GM10847 (cell line): ENCODE measurements around the gene HOXA3.

ENCODE experiments used
- POLR2A ChIP-seq: IDR thresholded peaks from 2 replicates; pipeline ENCODE4 v1.6.1; 2011; ENCODE audit not compliant: insufficient read length; ENCODE audit errors: extremely low read depth

The HOXA3 gene

DNA sequence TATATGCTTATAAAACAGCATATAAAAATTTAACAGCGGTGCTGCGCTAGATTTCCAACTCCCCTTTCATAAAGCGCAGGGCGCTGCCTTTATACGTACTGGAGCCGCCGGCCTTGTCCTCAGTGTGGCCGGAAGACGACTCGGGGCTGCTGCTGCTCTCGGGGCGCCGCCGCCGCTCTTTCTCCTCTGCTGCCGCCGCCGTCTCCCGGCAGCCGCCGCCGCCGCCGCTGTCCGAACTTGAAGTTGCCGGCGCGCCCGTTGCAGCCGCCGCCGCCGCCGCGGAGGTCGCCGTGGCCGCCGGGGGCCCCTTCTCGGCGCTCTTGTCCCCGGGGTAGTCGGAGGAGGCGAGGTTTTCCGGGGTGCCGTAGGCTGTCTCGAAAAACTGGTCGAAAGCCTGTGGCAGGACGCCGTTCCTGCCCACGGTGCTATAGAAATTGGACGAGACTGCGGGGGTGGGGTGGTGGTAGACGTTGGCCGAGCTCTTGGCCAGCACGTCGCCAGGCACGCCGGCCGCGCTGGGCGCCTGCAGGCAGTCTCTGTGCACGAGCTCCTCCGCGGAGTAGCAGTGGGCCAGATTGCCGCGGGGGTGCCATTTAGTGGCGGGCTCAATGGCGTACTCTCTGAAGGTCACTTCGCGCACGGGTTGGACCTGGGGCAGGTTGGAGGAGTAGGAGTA is 32.1 kb upstream of the HOXA3 start:
- TF ChIP-seq POLR2A: no peak

DNA sequence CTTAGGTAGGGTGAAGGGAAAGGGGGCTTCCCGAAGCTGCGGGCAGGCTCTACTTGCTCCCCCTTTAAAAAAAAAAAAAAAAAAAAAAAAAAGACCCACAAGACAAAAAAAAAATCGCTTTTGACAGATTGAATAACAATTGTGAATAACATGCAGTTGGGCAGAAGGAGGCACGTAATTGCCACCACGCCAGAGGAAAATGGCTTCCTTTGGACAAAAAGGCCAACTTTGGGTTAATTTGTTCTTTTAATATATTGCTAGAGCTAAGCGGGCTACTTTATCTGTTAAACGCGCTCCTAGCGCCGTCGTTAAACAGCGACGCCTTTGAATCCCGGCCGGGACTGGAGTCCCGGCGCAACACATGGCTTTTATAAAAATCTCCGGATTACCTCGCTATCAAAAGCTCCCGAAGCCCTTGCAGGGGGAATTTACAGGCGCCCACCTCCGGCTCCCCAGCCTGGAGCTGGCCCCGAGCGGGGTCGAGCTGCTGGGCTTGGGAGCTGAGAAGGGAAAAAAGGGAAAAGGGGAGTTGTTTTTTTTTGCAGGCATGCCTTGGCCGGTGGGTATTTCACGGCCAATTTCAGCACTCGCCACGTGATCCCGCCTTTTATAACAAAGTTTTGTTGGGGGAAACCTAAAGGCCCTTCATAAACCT is 31.4 kb upstream of the HOXA3 start:
- no peak for TF ChIP-seq POLR2A

DNA sequence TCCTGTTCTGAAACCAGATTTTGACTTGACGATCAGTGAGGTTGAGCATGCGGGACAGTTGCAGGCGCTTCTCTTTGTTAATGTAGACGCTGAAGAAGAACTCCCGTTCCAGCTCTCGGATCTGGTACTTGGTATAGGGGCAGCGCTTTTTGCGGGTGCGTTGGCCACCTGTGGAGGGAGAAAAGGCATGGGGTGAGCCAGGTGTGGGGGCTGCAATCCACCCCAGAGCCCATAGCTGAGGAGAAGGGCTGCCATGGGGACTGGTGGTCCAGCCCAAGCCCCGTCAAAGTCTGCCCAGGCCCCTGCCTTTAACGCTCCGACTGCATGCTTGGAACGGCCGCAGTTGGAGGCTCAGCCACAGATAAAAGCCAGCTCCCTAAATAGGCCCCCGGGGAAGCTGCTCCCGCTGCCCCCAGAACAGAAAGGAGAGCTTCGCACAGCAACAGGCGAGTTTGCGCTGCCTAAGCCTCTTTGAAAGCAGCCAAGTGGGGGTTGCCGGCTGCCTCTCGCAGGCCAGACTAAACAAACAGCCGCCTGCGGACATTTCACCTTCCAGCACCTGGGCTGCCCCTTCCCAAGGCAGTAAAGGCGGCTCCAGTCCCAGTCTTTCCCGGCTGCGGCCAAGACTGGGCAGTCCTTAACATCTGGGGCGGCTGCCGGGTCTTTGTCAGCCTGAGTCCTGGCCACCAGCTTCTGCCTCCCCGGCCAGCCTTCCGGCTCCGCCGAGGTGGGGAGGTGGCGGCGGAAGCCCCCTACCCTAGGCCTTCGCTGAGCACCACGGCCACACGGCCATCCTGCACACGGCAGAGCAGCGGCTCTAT is 30.7 kb upstream of the HOXA3 start:
- TF ChIP-seq POLR2A: no peak

DNA sequence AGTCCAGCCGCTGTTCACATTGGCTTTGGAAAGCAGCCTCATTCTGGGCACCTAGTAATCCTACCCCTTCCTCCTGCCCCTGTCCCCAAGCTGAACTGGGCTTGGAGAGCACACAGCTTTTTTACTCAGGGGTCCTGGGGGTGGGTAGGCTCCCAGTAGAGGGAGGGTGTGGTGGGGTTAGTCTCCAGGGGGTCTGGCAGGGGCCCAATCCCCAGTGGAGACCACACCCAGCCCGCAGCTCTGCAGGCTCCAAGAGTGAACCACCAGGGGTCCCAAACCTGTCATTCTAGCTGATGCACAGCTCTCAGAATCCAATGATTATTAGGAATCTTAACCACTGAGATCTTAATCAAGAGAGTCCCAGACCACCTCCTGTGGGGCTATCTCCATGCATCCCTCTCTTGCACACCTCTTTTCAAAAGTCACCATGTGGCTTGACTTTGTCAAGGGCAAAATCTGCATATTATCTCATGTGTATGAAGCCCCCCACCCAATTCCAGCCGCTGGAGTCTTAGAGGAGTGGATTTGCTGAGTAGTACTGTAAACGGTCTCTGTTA is 30.0 kb upstream of the HOXA3 start:
- no peak for TF ChIP-seq POLR2A

DNA sequence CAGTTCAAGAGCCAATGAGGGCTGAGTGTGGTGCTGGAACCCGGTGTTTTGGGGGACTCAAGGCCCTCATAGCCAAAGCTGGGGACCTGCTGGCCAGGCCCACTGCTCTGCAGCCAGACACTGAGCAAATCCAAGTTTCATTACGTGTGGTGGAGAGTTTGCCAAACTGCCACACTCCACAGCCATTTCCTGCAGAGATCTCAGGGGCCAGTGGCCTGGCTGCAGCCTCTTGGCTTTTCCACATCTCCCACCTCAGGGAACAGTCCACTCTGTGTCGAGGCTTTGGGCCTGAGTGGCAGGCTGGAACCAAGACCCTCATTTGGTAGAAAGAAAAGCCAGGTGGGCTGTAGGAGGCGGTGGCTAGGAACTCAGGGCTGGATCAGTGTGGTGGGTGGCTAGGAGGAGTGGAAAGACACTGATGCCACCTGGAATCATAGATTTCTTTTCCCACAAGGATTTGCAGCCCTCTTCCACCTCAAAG is 29.5 kb upstream of the HOXA3 start:
- no peak for TF ChIP-seq POLR2A

DNA sequence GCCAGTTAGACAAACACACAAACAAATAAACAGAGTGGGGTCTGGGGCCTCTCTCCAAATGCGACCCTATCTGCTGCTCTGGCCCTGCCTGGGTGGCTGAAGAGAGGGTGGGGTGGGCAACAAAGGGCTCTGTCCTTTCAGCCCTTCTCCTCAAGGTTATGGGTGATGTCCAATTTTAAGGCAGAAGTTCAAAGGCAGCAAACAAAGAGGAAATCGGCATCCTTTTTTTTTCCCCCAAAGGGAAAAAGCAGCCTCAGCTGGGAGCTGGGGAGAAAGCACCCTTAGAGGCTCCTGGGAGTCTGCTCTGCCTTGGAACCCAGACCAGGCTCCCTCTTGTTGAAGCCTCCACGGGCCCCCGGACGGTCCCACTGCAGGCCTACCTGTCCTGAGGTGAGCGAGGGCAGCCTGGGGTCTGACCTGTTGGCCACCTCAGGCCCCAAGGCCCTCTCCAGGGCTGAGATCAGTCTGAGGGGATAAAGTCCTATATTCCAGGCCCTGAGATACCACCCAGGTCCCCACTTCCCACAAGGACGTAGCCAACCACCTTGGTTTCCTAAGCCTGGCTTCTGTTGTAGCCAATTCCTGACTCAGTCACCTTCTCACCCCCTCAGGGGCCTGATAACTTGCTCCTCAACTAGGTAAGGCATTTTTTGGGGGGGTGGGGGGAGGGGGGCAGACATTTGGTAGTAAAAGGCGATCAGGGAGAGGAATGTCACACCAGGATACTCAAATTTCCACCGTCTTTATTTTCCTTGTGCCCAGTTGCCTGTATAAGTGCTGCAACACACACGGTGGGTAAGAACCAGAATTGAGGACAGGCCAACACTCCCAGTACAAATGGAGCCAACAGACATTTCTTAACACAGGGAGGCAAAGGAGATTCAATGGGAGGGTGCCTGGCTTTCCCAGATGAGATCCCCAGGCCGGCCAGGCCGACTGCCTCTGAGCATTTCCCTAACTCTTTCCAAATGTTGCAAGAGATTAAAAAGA is 28.3 kb upstream of the HOXA3 start:
- TF ChIP-seq POLR2A: no peak

DNA sequence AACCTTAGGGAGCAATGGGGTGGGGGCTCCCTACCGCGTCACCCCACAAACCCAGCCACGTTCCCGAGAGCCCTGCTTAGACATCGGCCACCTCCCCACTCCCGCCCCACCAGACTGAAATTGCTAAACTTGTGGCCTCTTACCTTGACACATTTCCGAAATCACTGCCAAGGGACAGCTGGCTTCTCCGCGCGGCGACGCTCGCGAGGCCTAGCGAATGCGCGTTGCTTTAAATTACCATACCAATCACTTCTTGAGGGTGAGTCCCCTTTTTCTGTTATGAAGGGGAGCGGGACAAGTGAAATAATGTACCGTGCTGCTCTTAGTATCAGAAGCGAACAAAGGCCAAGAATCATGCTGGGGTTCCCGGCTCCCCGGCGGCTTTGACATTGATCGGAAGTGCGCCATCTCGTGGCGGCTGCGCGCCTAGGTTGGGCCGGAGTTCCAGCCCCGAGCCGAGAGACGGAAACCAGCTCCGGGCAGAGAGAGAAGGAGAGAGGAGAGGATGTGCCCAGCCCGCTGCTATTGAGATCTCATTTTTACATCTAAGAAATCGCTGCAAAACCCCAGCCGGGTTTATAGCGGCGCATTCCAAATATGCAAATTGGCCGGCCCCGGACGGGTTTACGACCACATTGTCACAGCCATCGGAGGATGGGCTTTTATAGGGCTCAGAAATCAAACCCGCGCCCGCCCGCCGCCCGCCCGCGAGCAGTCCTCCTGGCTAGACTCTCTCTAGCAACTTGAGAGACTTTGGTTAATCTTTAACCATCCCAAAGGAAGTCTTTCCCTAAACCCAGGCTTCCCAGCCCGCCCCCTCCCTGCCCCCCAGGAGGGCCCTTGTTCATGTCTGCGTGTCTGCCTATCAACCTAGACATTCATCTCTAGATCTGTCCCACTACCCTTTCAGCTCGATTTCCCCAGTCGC is 27.4 kb upstream of the HOXA3 start:
- no peak for TF ChIP-seq POLR2A

DNA sequence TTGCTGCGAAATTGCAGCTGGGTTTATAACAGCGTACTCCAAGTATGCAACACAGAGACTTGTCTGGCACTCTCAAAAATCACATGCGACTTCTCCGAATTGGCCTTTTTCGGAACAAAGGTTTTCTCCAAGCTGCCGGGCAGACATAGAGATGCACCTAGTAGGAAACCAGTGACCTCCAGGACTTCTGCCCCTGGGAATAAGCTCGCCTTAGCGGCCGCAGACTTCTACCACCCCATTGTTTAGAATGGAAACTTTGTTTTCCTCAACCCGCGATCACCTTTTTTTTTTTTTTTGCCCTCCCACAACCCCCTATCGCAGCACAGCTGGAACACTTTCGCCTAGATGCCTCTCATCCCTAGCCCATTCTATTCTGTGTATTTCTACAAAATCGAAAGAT is 26.6 kb upstream of the HOXA3 start:
- no peak for TF ChIP-seq POLR2A

DNA sequence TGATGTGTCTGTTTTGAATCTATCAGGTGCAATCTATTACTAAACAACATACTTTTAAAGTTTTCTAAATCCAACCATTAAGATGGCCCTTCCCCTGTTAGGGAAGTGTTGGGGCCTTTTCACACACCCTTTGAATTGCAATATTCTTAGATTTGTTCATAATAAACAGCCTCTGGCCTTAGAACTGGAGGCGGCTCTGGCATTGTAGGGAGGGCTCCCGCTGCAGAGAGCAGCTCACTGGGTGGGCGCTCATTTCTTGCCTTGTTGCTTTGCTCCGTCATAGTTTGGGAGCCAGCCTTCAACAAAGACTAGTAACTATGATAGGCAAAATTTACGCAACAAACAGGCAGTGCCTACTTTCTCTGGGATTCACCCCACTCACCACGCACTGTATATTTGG is 26.0 kb upstream of the HOXA3 start:
- TF ChIP-seq POLR2A: no peak

DNA sequence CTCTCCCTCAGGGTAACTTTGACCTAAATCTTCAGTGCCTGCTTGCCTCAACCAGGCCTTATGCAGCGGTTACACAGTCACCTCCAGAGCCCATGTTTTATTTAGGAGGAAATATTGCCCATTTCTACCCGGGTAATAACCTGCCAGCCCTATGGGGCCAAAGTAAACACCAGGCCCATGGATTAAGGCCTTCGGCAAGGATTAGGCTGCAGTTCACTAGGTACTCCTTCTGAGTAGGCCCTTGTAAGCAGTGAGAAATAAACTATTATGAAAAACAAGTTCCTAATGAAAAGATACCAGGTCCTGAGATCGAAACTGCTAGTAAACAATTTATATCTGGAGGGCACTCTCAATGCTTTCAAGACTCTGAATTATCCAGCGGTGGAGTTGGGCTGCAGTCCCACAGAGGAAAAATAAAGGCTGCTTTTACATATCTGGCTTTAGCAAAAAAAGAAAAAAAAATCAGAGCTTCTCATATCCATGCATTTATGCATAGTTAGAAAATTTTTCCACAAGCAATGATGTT is 25.5 kb upstream of the HOXA3 start:
- TF ChIP-seq POLR2A: no peak

DNA sequence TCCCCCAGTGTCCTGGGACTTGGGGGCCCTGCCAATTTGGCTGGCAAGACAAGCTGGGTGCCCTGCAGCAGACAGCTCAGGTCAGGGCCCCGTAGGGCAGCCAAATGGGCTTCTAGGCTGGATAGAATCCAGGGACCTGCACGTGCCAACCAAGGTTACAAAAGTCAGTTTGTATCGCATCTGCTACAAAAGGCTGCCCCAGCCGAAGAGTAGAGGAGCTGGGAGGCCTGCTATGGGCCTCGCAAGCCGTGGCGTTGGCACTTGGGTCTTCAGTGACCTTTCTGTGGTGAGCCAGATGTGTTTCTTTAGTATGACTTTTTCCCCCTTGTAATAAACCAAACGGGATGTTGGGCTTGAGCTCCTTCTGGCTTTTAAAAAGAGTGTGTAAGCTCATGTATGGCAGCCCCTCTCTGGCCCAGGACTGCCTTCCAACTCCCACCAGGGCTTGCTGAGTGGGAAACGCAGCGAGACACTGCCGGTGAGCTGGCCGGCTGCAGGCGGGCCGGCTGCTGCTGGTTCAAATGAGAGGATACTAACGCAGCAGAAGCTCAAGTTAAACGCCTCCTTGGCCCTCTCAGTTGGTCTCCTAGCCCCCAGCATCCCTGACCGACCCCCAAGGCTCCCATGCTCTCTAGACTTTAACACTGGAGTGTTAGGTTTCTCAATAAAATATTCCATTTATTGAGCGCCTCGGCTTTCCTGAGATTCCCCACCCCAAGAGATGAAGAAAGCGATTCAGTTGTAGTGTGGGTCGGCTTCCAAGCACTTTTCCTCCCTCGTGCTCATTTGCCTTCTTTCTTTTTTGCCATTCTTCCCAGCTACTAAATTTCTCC is 24.8 kb upstream of the HOXA3 start:
- no peak for TF ChIP-seq POLR2A

DNA sequence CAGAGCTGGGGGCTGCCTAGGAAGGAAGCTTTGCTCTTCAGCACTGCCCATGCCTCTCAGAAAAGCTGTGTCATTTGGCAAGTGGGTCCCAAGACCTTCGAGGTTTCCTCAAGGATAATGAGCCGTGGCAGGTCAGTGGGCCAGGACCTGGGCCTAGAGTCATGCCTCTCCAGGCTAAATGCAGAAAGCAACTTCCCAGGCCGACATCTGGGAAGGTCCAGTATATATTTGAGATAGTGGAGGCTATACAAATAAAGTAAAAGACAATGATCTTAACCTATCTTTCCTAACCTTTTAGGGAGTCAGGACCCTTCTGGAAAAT is 24.1 kb upstream of the HOXA3 start:
- TF ChIP-seq POLR2A: no peak
